NCI-H146 treated with DMSO at 0.1 percent for 48 hours (cell line): ENCODE results near the gene ETV6.

Experiments
- DNase-seq: peaks from one replicate; lab custom pipeline; 2025; ENCODE audit not compliant: unreplicated experiment; lab: John Stamatoyannopoulos, UW

The ETV6 gene

GRCh38 chr12:11738450-11738849 lies 89.0 kb downstream of the ETV6 start:
- DNase-seq: no peak

DNA sequence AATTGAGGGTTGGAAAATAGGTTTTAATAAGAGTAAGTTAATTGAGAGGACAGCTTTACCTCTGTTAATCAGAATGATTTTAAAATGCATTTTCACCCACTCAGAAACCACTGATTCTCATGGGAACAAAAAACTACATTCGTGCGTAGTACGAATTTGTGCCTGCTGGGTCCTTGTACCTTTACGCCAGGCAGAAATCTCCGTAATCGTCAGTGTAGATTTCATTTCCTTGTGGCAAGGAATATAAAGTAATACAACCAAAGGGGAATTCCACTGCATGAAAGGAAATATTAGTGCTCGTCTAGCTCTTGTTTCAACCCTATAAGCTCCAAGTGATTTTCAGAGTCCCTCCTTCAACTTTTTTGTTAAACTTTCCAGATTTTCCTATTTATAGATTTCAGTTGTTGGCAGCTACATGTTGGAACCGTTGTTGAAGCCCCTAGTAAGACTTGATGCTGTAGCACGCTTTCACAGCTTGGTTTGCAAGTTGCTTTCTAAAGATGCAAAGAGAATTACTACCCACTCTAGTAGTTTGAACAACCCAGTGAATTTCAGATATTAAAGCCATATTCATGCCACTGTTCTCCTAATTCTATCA lies 90.6 kb downstream of the ETV6 start:
- DNase-seq: no peak

DNA sequence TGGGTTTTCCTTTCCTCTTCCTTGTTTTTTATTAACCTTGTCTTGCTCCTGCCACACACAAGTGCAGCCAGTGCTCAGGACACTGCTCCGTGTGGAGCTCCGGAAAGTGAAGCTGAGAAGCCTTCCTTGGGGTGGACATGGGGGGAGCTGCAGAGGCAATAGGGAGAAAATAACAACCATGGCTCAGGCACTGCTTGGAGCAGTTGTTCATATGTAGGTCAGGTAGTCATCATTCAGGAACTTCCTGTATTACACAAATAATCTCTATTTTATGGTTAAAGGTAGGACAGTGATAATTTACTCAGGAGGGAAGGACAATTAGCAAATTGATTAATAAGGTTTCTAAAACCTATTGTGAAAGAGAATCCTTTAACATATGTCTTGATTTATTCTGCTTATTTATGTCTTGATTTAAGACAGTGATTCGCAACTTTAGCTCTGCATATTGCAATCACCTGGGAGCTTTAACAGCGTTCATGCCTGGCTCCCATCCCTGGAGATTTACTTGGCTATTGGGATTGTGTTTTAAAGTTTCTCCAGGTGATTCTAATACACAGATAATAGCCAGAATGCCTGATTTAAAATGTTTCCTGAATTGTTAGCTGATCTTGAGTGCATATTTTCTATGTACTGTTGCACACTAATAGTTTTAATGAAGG lies 92.1 kb downstream of the ETV6 start:
- DNase-seq: no peak

- no peak for DNase-seq
These were observed 94.2 kb downstream of the ETV6 start for GRCh38 chr12:11743423-11744409.

DNA sequence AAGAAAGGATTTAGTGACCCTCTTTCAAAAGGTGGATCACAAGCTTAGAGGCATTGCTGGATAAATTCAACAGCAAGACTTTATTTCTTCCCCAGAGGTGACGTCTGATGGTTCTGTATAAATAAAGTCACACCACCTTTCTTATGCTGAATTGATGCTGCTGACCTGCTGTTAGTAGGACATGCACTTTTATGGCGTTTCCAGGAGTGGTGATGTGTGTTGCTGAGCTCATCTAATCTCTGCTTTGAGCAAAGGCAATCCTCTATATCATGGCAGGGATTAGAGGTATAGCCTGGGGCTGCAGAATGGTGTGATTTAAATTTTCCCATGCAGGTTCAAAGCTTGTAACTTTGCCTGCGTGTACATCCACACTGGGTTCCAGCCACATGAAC lies 94.9 kb downstream of the ETV6 start:
- no peak for DNase-seq

GRCh38 chr12:11745113-11745512 lies 95.6 kb downstream of the ETV6 start:
- DNase-seq: no peak

GRCh38 chr12:11746024-11746771 lies 96.7 kb downstream of the ETV6 start:
- DNase-seq: no peak

DNA sequence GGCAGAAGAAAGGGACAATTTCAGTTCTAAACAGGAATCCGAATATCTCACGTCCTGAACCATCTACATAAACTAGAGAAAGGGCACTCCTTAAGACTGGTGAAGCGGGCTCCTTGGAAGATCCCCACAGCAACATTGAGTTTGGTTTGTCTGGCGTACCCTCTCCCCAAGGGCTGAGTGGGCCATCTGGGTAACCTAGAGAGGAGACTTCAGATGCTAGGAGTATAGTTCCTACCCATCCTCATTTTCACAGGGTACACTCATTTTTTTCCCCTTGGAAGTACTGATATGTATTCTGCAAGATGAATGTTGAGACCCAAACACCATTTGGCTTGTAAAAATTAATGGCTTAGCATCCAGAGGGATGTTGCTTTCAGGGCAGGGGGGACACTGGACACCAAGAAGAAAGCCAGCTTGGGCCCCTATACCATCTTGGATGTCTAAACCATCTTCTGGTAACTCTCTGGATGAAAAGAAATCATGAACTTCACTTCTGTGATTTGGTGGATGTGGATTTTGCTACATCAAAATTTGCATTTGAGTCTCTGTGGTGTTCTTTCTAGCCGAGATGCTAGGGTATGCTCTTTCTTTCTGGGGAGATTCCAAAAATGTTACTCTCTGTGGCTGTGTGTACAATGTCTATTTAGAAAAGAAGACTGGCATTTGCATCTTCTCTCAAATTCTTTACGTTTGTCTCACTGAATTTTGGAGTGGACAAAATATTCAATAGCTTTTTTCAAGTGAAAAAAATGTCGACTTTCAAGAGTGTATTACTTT lies 97.7 kb downstream of the ETV6 start:
- no peak for DNase-seq

GRCh38 chr12:11747969-11748368 lies 98.5 kb downstream of the ETV6 start:
- DNase-seq: no peak

DNA sequence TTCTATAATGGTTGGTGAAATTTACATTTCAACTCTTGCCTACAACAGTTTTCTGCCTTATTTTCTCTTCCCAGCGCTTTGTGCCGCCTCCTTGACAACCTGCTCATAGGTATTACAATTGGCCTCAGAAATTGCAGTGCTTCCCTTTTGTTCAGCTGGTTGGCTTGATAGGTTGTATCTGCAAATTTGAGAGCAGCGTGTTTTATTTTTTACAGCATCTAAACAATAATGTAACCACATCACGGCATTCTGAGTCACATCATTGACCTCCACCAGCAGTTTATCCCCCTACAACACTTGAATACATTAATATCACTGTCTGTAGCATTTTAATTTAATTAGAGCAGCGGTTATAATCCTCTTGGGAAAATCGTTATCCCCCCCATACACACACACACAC lies 99.4 kb downstream of the ETV6 start:
- no peak for DNase-seq

DNA sequence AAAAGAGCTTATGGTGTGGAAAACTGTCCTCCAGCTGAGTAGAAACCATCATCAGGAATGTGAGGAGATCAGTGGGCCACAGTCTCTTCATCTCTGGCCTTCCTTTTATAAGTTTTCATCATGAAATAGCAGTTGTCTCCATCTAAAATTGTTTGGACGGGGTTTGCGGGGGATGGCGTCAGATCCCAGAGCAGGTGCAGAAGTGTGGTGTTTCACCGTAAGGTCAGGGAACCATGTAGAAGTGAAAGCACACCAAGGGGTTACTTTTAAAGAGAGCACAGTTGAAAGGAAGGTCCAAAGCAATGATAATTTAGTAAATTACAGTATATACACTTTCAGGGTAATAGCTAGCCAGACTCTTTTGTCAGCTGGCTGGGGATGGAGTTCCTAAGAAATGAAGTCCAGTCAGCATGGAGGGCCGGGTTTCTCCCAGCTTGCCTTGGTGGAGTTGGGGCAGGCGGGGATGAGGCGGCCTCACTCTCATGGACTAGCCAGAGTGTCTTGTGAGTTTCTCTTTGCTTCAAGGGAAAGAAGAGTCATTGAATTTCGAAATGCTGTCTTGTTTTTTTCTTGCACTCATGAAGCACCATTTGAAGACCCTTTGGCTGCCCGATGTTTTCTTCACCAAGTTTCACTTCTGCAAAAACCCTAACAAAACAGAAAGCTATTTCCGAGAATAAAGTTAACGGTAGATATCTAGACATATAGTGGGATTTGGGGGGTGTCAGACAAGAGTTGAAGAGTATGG lies 100.6 kb downstream of the ETV6 start:
- no peak for DNase-seq

DNA sequence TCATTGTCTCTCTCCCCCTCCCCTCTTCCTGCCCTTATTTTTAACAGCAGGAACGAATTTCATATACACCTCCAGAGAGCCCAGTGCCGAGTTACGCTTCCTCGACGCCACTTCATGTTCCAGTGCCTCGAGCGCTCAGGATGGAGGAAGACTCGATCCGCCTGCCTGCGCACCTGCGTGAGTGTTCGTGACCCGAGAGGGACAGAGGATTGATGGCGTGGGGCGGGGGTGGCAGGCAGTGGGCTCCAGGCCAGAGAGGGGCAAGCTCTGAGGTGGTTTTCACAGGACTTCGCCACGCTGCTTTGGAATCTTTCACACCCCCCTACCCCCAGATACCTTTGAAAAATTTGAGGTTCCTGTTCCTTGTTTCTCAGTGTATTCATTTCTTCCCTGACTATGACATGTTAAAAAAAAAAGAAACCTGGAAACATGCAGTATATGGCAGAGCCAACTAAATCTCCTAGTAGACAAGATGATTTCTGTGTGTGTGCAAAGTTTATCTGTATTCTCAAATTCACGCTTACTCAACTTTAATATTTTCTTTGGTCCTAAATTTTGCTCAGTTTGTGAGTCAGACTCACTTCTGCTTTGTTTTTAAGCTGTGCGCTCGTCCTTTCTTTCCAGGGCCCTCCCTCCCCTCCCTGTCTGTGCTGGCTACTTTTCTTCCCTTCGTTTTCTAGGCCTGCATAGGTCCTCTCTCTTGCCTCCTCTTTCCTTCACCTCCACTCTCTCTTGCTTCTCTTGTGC lies 103.1 kb downstream of the ETV6 start:
- no peak for DNase-seq

DNA sequence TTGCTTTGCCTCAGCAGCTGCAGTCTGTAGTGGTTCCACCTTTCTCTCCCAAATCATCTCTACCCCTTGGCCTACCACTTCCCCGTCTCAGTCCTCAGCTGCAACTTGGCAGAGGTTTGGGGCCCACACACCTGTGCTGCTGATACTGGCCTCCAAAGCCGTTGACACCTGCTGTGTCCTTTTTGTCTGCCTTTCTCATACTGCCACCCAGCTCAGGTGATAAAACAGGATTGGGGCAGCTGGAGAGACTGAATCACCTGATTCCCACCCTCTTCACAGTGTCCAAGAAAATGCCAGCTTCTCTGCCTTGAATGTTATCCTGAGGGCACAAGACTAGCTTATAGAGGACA lies 103.7 kb downstream of the ETV6 start:
- peak; percentile 97 for DNase-seq

- no peak for DNase-seq
These were observed 104.4 kb downstream of the ETV6 start for GRCh38 chr12:11753826-11754225.

DNA sequence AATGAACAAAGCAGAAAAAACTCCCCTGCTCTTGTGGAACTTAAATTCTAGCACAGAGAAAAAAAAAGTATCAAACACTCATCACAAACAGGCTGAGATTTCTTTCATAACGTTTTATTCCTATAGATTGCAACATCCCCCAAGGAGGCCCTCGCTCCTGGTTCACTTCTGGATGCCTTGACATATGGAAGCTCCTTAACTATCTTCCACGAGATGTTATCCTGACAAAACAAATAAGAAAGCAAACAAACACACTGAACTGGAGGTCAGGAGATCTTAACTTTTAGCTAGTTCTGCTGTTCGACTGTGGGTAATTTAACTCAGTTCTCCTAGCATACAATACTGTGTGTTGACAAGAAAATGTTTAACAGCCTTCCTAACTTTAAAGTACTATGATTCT lies 104.8 kb downstream of the ETV6 start:
- no peak for DNase-seq

- no peak for DNase-seq
These were observed 105.9 kb downstream of the ETV6 start for GRCh38 chr12:11755302-11755930.

DNA sequence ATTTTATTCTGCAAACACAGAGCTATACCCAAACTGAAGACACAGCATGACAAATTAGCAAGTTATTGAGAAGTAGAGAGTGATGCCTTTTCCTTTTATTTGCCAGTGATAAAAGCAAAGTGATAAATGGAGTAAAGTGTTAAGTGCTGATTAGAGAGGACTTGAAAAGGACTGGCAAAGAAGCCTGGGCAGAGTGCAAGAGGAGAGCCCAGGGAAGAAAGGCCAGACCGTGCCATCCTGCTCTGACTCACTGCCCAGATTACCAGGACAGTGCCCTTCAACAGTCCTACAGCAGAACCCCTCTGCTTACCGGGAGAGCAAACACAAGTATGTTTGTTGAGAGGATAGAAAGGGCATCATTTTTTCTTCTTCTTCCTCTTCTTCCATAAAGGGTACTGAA lies 106.5 kb downstream of the ETV6 start:
- no peak for DNase-seq

GRCh38 chr12:11756523-11756922 lies 107.0 kb downstream of the ETV6 start:
- no peak for DNase-seq

- no peak for DNase-seq
These were observed 107.6 kb downstream of the ETV6 start for GRCh38 chr12:11757095-11757494.
